Adrenal gland (tissue), 5 donors: ENCODE measurements around the gene LRP1-AS.

Experiments
- CTCF ChIP-seq, 6 experiments: fragments of 450-650 bp in 4 of 6; fragments of 200-600 bp in 2 of 6; sonication (generic) in 1 of 6; IDR thresholded peaks; 1 replicate in 5 of 6; 2 replicates in 1 of 6; pipeline versions ENCODE4 v1.5.1 to v1.8.0; 2016 to 2021; ENCODE audit warnings: antibody characterized with exemption in 6 of 6, mild to moderate bottlenecking in 2 of 6, moderate library complexity in 1 of 6
- POLR2A ChIP-seq, 2 donors: fragments of 450-650 bp; IDR thresholded peaks; one replicate each; pipeline ENCODE4 v1.6.1; 2017; ENCODE audit warnings: antibody characterized with exemption in 2 of 2, mild to moderate bottlenecking in 2 of 2, moderate library complexity in 1 of 2
- donor health status: DM: no; HTN: no; CAD: no.

DNA sequence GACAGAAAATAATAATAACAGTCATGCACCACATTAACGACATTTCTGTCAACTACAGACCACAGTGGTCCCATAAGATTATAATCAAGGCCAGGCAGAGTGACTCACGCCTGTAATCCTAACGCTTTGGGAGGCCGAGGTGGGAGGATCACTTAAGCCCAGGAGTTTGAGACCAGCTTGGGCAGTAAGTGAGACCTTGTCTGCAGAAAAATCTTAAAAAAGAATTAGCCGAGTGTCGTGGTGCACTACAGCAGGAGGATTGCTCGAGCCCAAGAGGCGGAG lies 49.9 kb downstream of the LRP1-AS start:
- no peak for TF ChIP-seq CTCF (IDR thresholded peaks at IDR 0.05)
- TF ChIP-seq POLR2A (IDR thresholded peaks at IDR 0.05): no peak
